Colonic mucosa (tissue), 4 donors: ENCODE measurements around the gene COL12A1. TPM values are rescaled to one million over a fixed set of nuclear protein-coding genes. Genes with fewer than 3 reads are reported as not detected.

ENCODE experiments used
- DNase-seq: peaks from one replicate; pipeline ENCODE4 v3.0.0-alpha.2; 2020
- H3K27ac ChIP-seq: fragments of 200-600 bp; one replicate; pipeline ENCODE4 v1.8.0; 2021
- H3K27me3 ChIP-seq: fragments of 200-600 bp; one replicate; pipeline ENCODE4 v1.8.0; 2021
- H3K36me3 ChIP-seq: fragments of 200-600 bp; one replicate; pipeline ENCODE4 v1.8.0; 2021
- H3K4me1 ChIP-seq: fragments of 200-600 bp; one replicate; pipeline ENCODE4 v1.8.0; 2021; ENCODE audit warnings: mild to moderate bottlenecking
- H3K4me3 ChIP-seq: fragments of 200-600 bp; one replicate; pipeline ENCODE4 v1.8.0; 2021
- H3K9ac ChIP-seq, 2 donors: one replicate each; pipeline ENCODE4 v1.7.0; 2013; ENCODE audit warnings: control low read depth in 2 of 2, low read depth in 2 of 2, low read length in 2 of 2
- H3K9me3 ChIP-seq: fragments of 200-600 bp; one replicate; pipeline ENCODE4 v1.8.0; 2021
- CTCF ChIP-seq: fragments of 200-600 bp; IDR thresholded peaks from one replicate; pipeline ENCODE4 v1.8.0; 2022; ENCODE audit warnings: antibody characterized with exemption, mild to moderate bottlenecking
- intact Hi-C: fragments of 100-400 bp; cut with DNase I; formaldehyde crosslinking; loops from one replicate; pipeline ENCODE4 v1.14.1; 2022
- total RNA-seq, 2 donors: library from RNA; stranded (reverse); fragmentation: NEBNext Ultra II Directional in 1 of 2; extraction: Animal tissue kit (Norgen Biotek cat#: 25700) in 1 of 2; gene quantifications; one replicate each; pipeline ENCODE4 v1.2.1, GENCODE V29; 2021
- donor health status: healthy.
- donor health status: DM: no; HTN: no; CAD: no.
- donor health status: DM: no; HTN: no; CAD: no.

Gene COL12A1
- total RNA-seq, 2 donors from 2014 or later = 3.6 to 20.2 TPM

GRCh38 chr6:75081047-75081446, 124.8 kb downstream of the COL12A1 start:
- Histone ChIP-seq H3K36me3 (no peaks in the 10 kb centered on the region), H3K4me3 (no peak overlapping the region), H3K9ac (no peak overlapping the region), H3K27me3 (peaks cover 5% of the 10 kb centered on the region), H3K27ac (no peak overlapping the region), H3K4me1 (no peaks in the 10 kb centered on the region), H3K9me3 (no peaks in the 10 kb centered on the region)
- intact Hi-C loops = no loop called here
- TF ChIP-seq CTCF = no peak
- DNase-seq = no peak

GRCh38 chr6:75079589-75079988, 126.3 kb downstream of the COL12A1 start:
- no peaks in the 10 kb centered on the region for H3K9me3 ChIP-seq
- H3K4me3 ChIP-seq = no peak overlapping the region
- no peak overlapping the region for H3K9ac ChIP-seq
- no peaks in the 10 kb centered on the region for H3K36me3 ChIP-seq
- TF ChIP-seq CTCF = no peak
- H3K27me3 ChIP-seq = peaks cover under 1% of the 10 kb centered on the region
- intact Hi-C loops = no loop called here
- no peaks in the 10 kb centered on the region for H3K4me1 ChIP-seq
- no peak overlapping the region for H3K27ac ChIP-seq
- DNase-seq = no peak

- no peaks in the 10 kb centered on the region for H3K27me3 ChIP-seq
- H3K36me3 ChIP-seq = no peaks in the 10 kb centered on the region
- no peaks in the 10 kb centered on the region for H3K4me1 ChIP-seq
- intact Hi-C loops = no loop called here
- DNase-seq = no peak
- H3K9me3 ChIP-seq = no peaks in the 10 kb centered on the region
- H3K4me3 ChIP-seq = no peak overlapping the region
- no peak for TF ChIP-seq CTCF
- no peak overlapping the region for H3K9ac ChIP-seq
- no peak overlapping the region for H3K27ac ChIP-seq
Measured at GRCh38 chr6:75077701-75078100, 128.2 kb downstream of the COL12A1 start.

GRCh38 chr6:75076009-75076408, 129.8 kb downstream of the COL12A1 start:
- no peaks in the 10 kb centered on the region for H3K9me3 ChIP-seq
- intact Hi-C loops = no loop called here
- H3K27me3 ChIP-seq = no peaks in the 10 kb centered on the region
- no peak overlapping the region for H3K27ac ChIP-seq
- H3K4me1 ChIP-seq = no peaks in the 10 kb centered on the region
- H3K36me3 ChIP-seq = no peaks in the 10 kb centered on the region
- TF ChIP-seq CTCF = no peak
- H3K9ac ChIP-seq = no peak overlapping the region
- H3K4me3 ChIP-seq = no peak overlapping the region
- DNase-seq = no peak

GRCh38 chr6:75070244-75070643, 135.6 kb downstream of the COL12A1 start:
- no peak for DNase-seq
- Histone ChIP-seq H3K9me3 (no peaks in the 10 kb centered on the region), H3K36me3 (no peaks in the 10 kb centered on the region), H3K4me1 (no peaks in the 10 kb centered on the region), H3K9ac (no peak overlapping the region), H3K27ac (no peak overlapping the region), H3K27me3 (no peaks in the 10 kb centered on the region), H3K4me3 (no peak overlapping the region)
- intact Hi-C loops = no loop called here
- TF ChIP-seq CTCF = no peak

GRCh38 chr6:75065523-75065922, 140.3 kb downstream of the COL12A1 start:
- Histone ChIP-seq H3K4me3 (no peak overlapping the region), H3K27ac (no peak overlapping the region), H3K4me1 (no peaks in the 10 kb centered on the region), H3K36me3 (no peaks in the 10 kb centered on the region), H3K9me3 (no peaks in the 10 kb centered on the region), H3K27me3 (no peaks in the 10 kb centered on the region), H3K9ac (no peak overlapping the region)
- intact Hi-C loops = no loop called here
- TF ChIP-seq CTCF = no peak
- DNase-seq = no peak
